Mesodermal cell (in vitro differentiated cells): ENCODE results near the gene COL23A1.

Experiments used
- H3K27ac ChIP-seq: 2 replicates; pipeline ENCODE4 v1.7.0; 2013; ENCODE audit warnings: mild to moderate bottlenecking, low read depth, low read length, moderate library complexity; ENCODE audit not compliant: severe bottlenecking
- H3K36me3 ChIP-seq: 2 replicates; pipeline ENCODE4 v1.7.1; 2013; ENCODE audit warnings: mild to moderate bottlenecking, low read length, moderate library complexity; ENCODE audit not compliant: control insufficient read depth, insufficient read depth
- H3K4me1 ChIP-seq: one replicate; pipeline ENCODE4 v1.7.1; 2013; ENCODE audit warnings: mild to moderate bottlenecking, low read length; ENCODE audit not compliant: insufficient read depth, control insufficient read depth, poor library complexity, severe bottlenecking
- H3K4me3 ChIP-seq: 2 replicates; pipeline ENCODE4 v1.7.0; 2013; ENCODE audit warnings: low read length, control low read depth, mild to moderate bottlenecking; ENCODE audit not compliant: insufficient read depth, poor library complexity, severe bottlenecking; ENCODE audit errors: extremely low read depth
- H3K9me3 ChIP-seq: 2 replicates; pipeline ENCODE4 v1.7.1; 2013; ENCODE audit warnings: mild to moderate bottlenecking, low read length, moderate library complexity; ENCODE audit not compliant: control insufficient read depth
- WGBS, 2 experiments: methylation state at CpG; one replicate each; pipeline ENCODE4 v1.1.5; 2013; ENCODE audit warnings: missing lambda C conversion rate in 2 of 2; ENCODE audit not compliant: insufficient coverage in 2 of 2; 5-methylcytosine and 5-hydroxymethylcytosine counted together

The COL23A1 gene

GRCh38 chr5:178215280-178216002 lies 374.8 kb downstream of the COL23A1 start:
- Histone ChIP-seq H3K4me1 (no peaks in the 10 kb centered on the region), H3K4me3 (no peak overlapping the region), H3K36me3 (peaks cover 90% of the 10 kb centered on the region), H3K27ac (no peak overlapping the region), H3K9me3 (no peaks in the 10 kb centered on the region)
- 81 to 90% methylated on average over 7 to 10 of the region's 13 CpGs for WGBS, 2 experiments

GRCh38 chr5:178214160-178214803 lies 375.9 kb downstream of the COL23A1 start:
- no peak overlapping the region for H3K4me3 ChIP-seq
- H3K36me3 ChIP-seq, result peaks cover 93% of the 10 kb centered on the region
- H3K27ac ChIP-seq, result peak overlapping the region; percentile 36
- no peaks in the 10 kb centered on the region for H3K4me1 ChIP-seq
- WGBS, 2 experiments, result 97% methylated on average over 5 of the region's 6 CpGs
- no peaks in the 10 kb centered on the region for H3K9me3 ChIP-seq

- H3K9me3 ChIP-seq, result no peaks in the 10 kb centered on the region
- H3K27ac ChIP-seq, result peak overlapping the region; percentile 36
- H3K36me3 ChIP-seq, result peaks cover 95% of the 10 kb centered on the region
- no peaks in the 10 kb centered on the region for H3K4me1 ChIP-seq
- no peak overlapping the region for H3K4me3 ChIP-seq
- WGBS, 2 experiments, result 85 to 93% methylated on average over 2 to 6 of the region's 8 CpGs
Measured at GRCh38 chr5:178213748-178214151, 376.4 kb downstream of the COL23A1 start.

GRCh38 chr5:178213003-178213461 lies 377.2 kb downstream of the COL23A1 start:
- Histone ChIP-seq H3K27ac (no peak overlapping the region), H3K4me1 (no peaks in the 10 kb centered on the region), H3K36me3 (peaks cover 95% of the 10 kb centered on the region), H3K4me3 (no peak overlapping the region), H3K9me3 (no peaks in the 10 kb centered on the region)
- 72 to 100% methylated on average over 2 to 4 of the region's 4 CpGs for WGBS, 2 experiments

- Histone ChIP-seq H3K36me3 (peaks cover 96% of the 10 kb centered on the region), H3K4me3 (no peak overlapping the region), H3K27ac (no peak overlapping the region), H3K9me3 (no peaks in the 10 kb centered on the region), H3K4me1 (no peaks in the 10 kb centered on the region)
- WGBS, 2 experiments, result 100% methylated on average over 3 of the region's 3 CpGs
Measured at GRCh38 chr5:178212241-178213002, 377.8 kb downstream of the COL23A1 start.

GRCh38 chr5:178211095-178212048 lies 378.8 kb downstream of the COL23A1 start:
- 86 to 96% methylated on average over 7 of the region's 8 CpGs for WGBS, 2 experiments
- H3K27ac ChIP-seq, result no peak overlapping the region

GRCh38 chr5:178210686-178211085 lies 379.5 kb downstream of the COL23A1 start:
- Histone ChIP-seq H3K4me3 (no peak overlapping the region), H3K36me3 (peaks cover 96% of the 10 kb centered on the region), H3K27ac (no peak overlapping the region), H3K4me1 (peaks cover 15% of the 10 kb centered on the region), H3K9me3 (no peaks in the 10 kb centered on the region)
- WGBS, 2 experiments, result 100% methylated on average over 1 of the region's 5 CpGs; no CpG with 5 or more reads in 1 of the 2 experiments

More at GRCh38 chr5:178211095-178212048, 378.8 kb downstream of the COL23A1 start:
- Histone ChIP-seq H3K36me3 (peaks cover 96% of the 10 kb centered on the region), H3K4me3 (no peak overlapping the region), H3K9me3 (no peaks in the 10 kb centered on the region), H3K4me1 (peaks cover 9% of the 10 kb centered on the region)

GRCh38 chr5:178210073-178210535 lies 380.1 kb downstream of the COL23A1 start:
- Histone ChIP-seq H3K4me1 (peaks cover 15% of the 10 kb centered on the region), H3K36me3 (peaks cover 95% of the 10 kb centered on the region), H3K27ac (no peak overlapping the region), H3K9me3 (no peaks in the 10 kb centered on the region), H3K4me3 (no peak overlapping the region)
- 95 to 96% methylated on average over 11 to 17 of the region's 18 CpGs for WGBS, 2 experiments

- 96 to 97% methylated on average over 8 of the region's 8 CpGs for WGBS, 2 experiments
- H3K4me3 ChIP-seq, result no peak overlapping the region
- peaks cover 15% of the 10 kb centered on the region for H3K4me1 ChIP-seq
- peaks cover 92% of the 10 kb centered on the region for H3K36me3 ChIP-seq
- H3K27ac ChIP-seq, result no peak overlapping the region
- no peaks in the 10 kb centered on the region for H3K9me3 ChIP-seq
Measured at GRCh38 chr5:178209334-178210072, 380.7 kb downstream of the COL23A1 start.
